ENCODE results near the gene TULP4.
"Not testable (repeated sequence)": the region's sequence is repeated elsewhere in the genome, so short reads cannot be mapped to it uniquely, and the experiment has no call there.

TULP4 gene

GRCh38 chr6:158431560-158431959, 119.3 kb downstream of the TULP4 start:
- no peak for DNase-seq

DNA sequence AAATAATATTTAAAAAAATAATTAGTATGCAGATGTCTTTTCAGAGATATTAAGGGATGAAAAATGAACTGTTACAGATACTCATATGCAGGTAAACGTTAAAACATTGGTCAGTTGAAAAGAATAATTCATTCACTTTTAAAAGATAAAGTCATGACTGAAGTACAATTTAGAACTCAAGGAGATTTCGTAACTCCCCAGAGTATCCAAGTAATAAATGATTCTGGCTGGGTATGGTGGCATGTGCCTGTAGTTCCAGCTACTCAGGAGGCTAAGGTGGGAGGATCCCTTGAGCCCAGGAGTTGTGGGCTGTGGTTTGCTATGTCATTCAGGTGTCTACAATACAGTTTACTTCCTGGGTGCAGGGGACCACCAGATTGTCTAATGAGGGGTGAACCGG, 125.3 kb downstream of the TULP4 start:
- DNase-seq, result no peak

DNA sequence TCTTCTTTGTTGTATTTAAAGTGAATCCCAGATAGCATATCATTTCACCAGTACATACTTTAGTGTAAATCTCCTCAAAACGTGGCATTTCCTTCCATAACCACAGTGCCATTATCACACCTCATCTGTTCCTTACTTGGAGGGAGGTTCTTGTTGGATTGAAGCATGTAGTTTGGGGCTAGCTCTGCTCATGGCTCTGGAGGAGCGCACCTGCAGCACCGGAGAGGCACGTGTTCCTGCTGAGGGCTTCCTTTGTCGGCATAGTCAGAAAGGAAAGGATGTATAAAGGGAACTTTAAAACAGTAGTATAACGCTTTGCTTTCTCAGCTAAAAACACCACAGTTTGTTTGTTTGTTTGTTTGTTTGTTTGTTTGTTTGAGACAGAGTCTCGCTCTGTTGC, 126.0 kb downstream of the TULP4 start:
- DNase-seq, result no peak

- DNase-seq, result no peak
These were observed 127.0 kb downstream of the TULP4 start for GRCh38 chr6:158439255-158439654.

- DNase-seq, result no peak
These were observed 129.5 kb downstream of the TULP4 start for GRCh38 chr6:158441716-158442215.

- no peak for DNase-seq
These were observed 130.0 kb downstream of the TULP4 start for GRCh38 chr6:158442306-158442705.

DNA sequence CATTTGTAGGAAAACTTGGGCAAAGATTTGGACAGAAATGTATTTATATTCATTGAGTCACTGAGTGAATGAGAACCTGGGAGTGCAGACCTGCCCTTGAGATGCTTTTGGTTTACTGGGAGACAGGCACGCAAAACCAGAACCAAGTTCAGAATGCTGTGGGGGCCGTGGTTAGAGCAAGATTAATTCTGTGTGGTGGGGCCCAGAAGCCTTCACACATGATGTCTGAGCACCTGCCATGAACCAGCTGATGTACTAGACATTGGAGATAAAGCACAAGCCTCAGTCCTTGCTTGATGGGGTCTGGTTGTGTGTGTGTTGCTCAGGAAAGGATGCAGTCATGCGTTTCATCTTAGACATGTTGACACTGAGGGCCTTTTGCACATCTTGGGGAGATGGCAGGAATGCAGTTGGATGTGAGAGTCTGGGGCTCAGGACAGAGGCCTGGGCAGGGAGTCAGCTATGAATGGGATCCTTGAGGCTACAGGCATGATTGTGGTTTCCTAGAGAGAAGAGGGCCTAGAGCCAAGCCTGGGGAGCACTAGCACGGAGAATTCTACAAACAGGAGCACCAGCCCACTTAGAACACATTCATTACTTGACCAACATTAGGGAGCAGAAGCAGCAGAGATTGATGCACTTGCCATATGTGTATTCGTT, 133.3 kb downstream of the TULP4 start:
- no peak for DNase-seq

GRCh38 chr6:158448856-158449255, 136.6 kb downstream of the TULP4 start:
- no peak for DNase-seq

- no peak for DNase-seq
These were observed 139.9 kb downstream of the TULP4 start for GRCh38 chr6:158452191-158452590.

DNA sequence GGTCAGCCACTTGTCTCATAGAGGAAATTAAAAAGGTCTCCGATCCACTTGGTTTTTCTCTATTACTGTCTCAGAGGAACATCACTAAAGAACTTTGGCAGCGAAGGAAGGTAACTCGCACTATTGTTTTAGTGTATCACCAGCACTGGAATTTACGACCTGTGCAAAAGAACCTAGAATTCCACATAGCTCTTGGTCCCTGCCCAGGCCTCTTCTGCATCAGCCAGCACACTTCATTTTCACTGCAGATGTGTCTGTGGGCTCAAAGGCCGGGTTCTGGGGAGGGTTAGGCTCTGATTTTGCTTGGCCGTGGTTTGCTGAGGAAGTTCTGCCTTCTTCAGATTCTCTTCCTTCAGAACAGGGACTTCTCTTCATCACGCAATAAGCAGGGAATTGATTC, 144.9 kb downstream of the TULP4 start:
- DNase-seq, result no peak

GRCh38 chr6:158457616-158458278, 145.5 kb downstream of the TULP4 start:
- DNase-seq, result no peak

GRCh38 chr6:158459726-158460125, 147.5 kb downstream of the TULP4 start:
- no peak for DNase-seq

DNA sequence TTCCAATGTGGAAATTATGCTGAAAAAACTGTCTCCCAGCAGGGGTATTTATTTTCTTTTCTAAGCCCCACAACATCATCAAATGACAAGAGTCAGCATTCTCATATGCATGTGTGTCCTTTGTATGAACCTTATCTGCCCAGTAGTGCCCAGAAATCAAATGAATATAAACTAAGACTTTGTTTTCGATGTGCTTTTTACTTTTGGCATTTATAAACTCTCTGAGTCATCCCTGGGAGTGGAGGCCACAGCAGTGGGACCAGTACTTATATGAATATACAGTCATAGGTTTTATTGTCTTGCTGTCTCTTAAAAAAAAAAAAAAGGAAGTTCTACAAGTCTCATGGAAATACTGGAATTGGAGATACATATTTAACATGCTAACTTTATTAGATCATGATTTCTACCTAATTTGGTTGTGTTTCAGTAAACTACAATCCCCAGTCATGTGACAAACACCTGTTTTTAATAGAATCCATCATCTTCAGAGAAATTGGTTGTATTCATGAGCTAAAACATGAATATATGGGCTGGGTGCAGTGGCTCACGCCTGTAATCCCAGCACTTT, 148.4 kb downstream of the TULP4 start:
- DNase-seq, result no peak

- no peak for DNase-seq
These were observed 149.7 kb downstream of the TULP4 start for GRCh38 chr6:158461954-158462353.

- no peak for DNase-seq
These were observed 152.2 kb downstream of the TULP4 start for GRCh38 chr6:158464483-158464882.

DNA sequence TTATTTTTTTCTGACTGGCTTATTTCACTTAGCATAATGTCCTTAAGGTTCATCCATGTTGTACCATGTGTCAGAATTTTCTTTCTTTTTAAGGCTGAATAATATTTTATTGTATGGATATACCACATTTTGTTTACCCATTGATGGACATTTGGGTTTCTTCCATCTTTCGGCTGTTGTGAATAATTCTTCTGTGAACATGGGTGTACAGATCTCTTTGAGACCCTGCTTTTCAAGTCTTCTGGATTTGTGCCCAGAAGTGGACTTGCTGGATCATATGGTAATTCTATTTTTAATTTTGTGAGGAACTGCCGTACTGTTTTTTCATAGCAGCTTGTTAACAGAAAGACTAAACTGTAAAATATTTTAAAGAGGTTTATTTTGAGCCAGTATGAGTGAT, 153.0 kb downstream of the TULP4 start:
- DNase-seq, result no peak

GRCh38 chr6:158465747-158466146, 153.5 kb downstream of the TULP4 start:
- no peak for DNase-seq

- DNase-seq, result no peak
These were observed 155.7 kb downstream of the TULP4 start for GRCh38 chr6:158467923-158468322.

DNA sequence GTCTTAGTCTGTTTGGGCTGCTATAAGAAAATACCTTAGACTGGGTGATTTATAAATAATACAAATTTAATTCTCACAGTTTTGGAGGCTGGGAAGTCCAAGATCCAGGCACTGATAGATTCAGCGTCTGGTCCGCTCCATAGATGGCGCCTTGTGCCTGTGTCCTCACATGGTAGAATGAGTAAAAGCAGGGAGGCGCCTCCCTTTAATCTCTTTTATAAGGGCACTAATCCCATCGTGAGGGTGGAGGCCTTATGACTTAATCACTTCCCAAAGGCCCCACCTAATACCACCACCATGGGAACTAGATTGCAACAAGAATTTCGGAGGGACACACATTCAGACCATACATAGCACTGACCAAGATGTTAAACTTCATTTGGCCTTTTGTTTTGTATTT, 156.4 kb downstream of the TULP4 start:
- DNase-seq, result no peak

GRCh38 chr6:158470023-158470422, 157.8 kb downstream of the TULP4 start:
- DNase-seq, result not testable (repeated sequence)

- DNase-seq, result no peak
These were observed 159.1 kb downstream of the TULP4 start for GRCh38 chr6:158471339-158471738.

- no peak for DNase-seq
These were observed 160.2 kb downstream of the TULP4 start for GRCh38 chr6:158472447-158472846.

- DNase-seq, result no peak
These were observed 162.7 kb downstream of the TULP4 start for GRCh38 chr6:158474961-158475343.
